ENCODE results near the gene ZCCHC7. TPM values are rescaled to one million over a fixed set of nuclear protein-coding genes. Genes with fewer than 3 reads are reported as not detected.

The ZCCHC7 gene
- total RNA-seq, 2 donors from 2014 or later, result 21.2 to 22.7 TPM

DNA sequence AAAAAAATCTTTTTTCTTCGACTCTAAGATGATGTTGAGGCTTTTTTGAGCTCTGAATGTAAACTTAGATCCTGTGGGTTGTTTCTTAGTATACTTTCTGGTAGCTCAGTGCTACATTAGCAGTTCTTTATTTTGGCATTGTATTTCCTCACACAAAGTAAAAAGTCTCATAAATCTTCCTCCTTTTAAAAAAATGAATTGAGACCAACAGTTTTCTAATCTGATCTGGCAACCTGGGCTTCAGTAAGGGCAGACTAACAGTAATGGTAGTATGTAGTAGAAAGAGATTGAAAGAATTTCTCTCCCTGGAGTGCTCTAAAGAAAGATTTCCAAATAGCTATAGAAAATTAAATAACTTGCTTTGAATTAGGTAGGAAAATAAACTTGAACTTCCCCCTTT lies 31.4 kb downstream of the ZCCHC7 start:
- H3K9me3 Mint-ChIP-seq, result no peaks in the 10 kb centered on the region
- Histone ChIP-seq H3K4me1 (ENCODE audit: control insufficient read depth, insufficient read depth, low read length) (no peaks in the 10 kb centered on the region), H3K4me3 (ENCODE audit: low read length) (no peak overlapping the region), H3K36me3 (ENCODE audit: control insufficient read depth, insufficient read depth, low read length) (peaks cover 4% of the 10 kb centered on the region), H3K9ac (ENCODE audit: extremely low read depth, low read length, poor library complexity, severe bottlenecking) (no peak overlapping the region), H3K27ac (ENCODE audit: low read depth, low read length) (no peak overlapping the region), H3K27me3 (ENCODE audit: control insufficient read depth, insufficient read depth, low read length, poor library complexity, severe bottlenecking) (no peaks in the 10 kb centered on the region), H3K9me3 (ENCODE audit: control insufficient read depth, low read length) (no peaks in the 10 kb centered on the region)
- H3K27me3 Mint-ChIP-seq (ENCODE audit: insufficient read depth), result no peaks in the 10 kb centered on the region
- WGBS, 2 experiments (ENCODE audit: insufficient coverage in 1 of 2, insufficient read length in 1 of 2), result 100% methylated on average over 1 of the region's 1 CpG; no CpG with 5 or more reads in 1 of the 2 experiments
- peaks cover 15% of the 10 kb centered on the region for H3K4me1 Mint-ChIP-seq
- no peak overlapping the region for H3K4me3 Mint-ChIP-seq
- peaks cover 16% of the 10 kb centered on the region for H3K36me3 Mint-ChIP-seq (ENCODE audit: low read depth)
- TF ChIP-seq, protein P1, sequence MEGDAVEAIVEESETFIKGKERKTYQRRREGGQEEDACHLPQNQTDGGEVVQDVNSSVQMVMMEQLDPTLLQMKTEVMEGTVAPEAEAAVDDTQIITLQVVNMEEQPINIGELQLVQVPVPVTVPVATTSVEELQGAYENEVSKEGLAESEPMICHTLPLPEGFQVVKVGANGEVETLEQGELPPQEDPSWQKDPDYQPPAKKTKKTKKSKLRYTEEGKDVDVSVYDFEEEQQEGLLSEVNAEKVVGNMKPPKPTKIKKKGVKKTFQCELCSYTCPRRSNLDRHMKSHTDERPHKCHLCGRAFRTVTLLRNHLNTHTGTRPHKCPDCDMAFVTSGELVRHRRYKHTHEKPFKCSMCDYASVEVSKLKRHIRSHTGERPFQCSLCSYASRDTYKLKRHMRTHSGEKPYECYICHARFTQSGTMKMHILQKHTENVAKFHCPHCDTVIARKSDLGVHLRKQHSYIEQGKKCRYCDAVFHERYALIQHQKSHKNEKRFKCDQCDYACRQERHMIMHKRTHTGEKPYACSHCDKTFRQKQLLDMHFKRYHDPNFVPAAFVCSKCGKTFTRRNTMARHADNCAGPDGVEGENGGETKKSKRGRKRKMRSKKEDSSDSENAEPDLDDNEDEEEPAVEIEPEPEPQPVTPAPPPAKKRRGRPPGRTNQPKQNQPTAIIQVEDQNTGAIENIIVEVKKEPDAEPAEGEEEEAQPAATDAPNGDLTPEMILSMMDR (conservative IDR thresholded peaks at IDR 0.05), result no peak
- H3K27ac Mint-ChIP-seq, result no peak overlapping the region
- no peak for DNase-seq

DNA sequence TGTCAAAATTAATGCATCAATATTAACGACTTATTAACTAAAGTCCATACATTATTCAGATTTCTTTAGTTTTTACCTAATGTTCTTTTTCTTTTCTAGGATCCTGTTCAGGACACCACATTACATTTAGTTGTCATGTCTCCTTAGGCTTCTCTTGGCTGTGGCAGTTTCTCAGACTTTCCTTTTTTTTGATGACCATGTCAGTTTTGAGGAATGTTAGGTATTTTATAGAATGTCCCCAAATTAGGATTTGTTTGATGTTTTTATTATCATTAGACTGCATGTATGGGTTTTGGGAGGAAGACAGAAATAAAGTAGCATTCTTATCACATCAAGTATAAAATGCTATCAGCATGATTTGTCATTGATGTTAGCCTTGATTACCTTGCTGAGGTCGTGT lies 32.0 kb downstream of the ZCCHC7 start:
- H3K9me3 Mint-ChIP-seq, result no peaks in the 10 kb centered on the region
- TF ChIP-seq, protein P1 (conservative IDR thresholded peaks at IDR 0.05), result no peak
- Histone ChIP-seq H3K9ac (ENCODE audit: extremely low read depth, low read length, poor library complexity, severe bottlenecking) (no peak overlapping the region), H3K27me3 (ENCODE audit: control insufficient read depth, insufficient read depth, low read length, poor library complexity, severe bottlenecking) (no peaks in the 10 kb centered on the region), H3K9me3 (ENCODE audit: control insufficient read depth, low read length) (no peaks in the 10 kb centered on the region), H3K4me3 (ENCODE audit: low read length) (no peak overlapping the region), H3K27ac (ENCODE audit: low read depth, low read length) (no peak overlapping the region), H3K4me1 (ENCODE audit: control insufficient read depth, insufficient read depth, low read length) (peaks cover 2% of the 10 kb centered on the region), H3K36me3 (ENCODE audit: control insufficient read depth, insufficient read depth, low read length) (peaks cover 4% of the 10 kb centered on the region)
- H3K4me1 Mint-ChIP-seq, result peaks cover 15% of the 10 kb centered on the region
- peaks cover 16% of the 10 kb centered on the region for H3K36me3 Mint-ChIP-seq (ENCODE audit: low read depth)
- no peak for DNase-seq
- no peak overlapping the region for H3K4me3 Mint-ChIP-seq
- no peak overlapping the region for H3K27ac Mint-ChIP-seq
- H3K27me3 Mint-ChIP-seq (ENCODE audit: insufficient read depth), result no peaks in the 10 kb centered on the region
- WGBS, 2 experiments (ENCODE audit: insufficient coverage in 1 of 2, insufficient read length in 1 of 2), result 92 to 100% methylated on average over 1 to 2 of the region's 2 CpGs

DNA sequence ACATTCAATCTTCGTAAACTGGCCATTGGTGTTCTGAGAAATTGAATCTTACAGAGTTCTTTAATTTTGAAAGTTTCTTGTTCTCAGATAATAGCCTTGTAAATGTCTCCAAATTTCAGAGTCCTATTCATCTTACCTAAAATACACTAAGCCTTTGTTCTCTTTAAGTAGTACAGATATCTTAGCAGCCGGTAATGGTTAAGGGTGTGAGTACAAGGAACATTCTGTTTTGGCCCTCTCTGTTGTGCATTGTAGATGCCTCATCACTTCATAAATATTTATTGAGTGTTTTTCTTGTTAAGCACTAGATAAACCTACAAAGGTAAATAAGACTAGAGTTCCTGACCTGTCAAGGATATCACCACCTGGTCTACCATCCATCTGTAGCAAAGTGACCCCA lies 35.2 kb downstream of the ZCCHC7 start:
- H3K27ac ChIP-seq (ENCODE audit: low read depth, low read length), result no peak overlapping the region
- no peak overlapping the region for H3K9ac ChIP-seq (ENCODE audit: extremely low read depth, low read length, poor library complexity, severe bottlenecking)
- Mint-ChIP-seq H3K27me3 (ENCODE audit: insufficient read depth) (no peaks in the 10 kb centered on the region), H3K27ac (no peak overlapping the region), H3K4me3 (no peak overlapping the region), H3K36me3 (ENCODE audit: low read depth) (peaks cover 23% of the 10 kb centered on the region), H3K4me1 (peaks cover 10% of the 10 kb centered on the region), H3K9me3 (no peaks in the 10 kb centered on the region)
- DNase-seq, result no peak
- no peaks in the 10 kb centered on the region for H3K9me3 ChIP-seq (ENCODE audit: control insufficient read depth, low read length)
- WGBS, 2 experiments (ENCODE audit: insufficient coverage in 1 of 2, insufficient read length in 1 of 2), result 92 to 100% methylated on average over 1 to 2 of the region's 2 CpGs
- H3K27me3 ChIP-seq (ENCODE audit: control insufficient read depth, insufficient read depth, low read length, poor library complexity, severe bottlenecking), result no peaks in the 10 kb centered on the region
- H3K36me3 ChIP-seq (ENCODE audit: control insufficient read depth, insufficient read depth, low read length), result peaks cover 4% of the 10 kb centered on the region
- H3K4me3 ChIP-seq (ENCODE audit: low read length), result no peak overlapping the region
- H3K4me1 ChIP-seq (ENCODE audit: control insufficient read depth, insufficient read depth, low read length), result peaks cover 6% of the 10 kb centered on the region
- TF ChIP-seq, protein P1 (conservative IDR thresholded peaks at IDR 0.05), result no peak

All from endodermal cell (in vitro differentiated cells).